ENCODE data around the gene HFE. TPM values are rescaled to one million over a fixed set of nuclear protein-coding genes. Genes with fewer than 3 reads are reported as not detected.

Gene HFE
- polyA plus RNA-seq, 1 donor (not counting 4 experiments of a cell fraction or from before 2014, with no cell fraction given), result 18.4 TPM

GRCh38 chr6:26115226-26115625 is 28.0 kb downstream of the HFE start:
- DNase-seq (ENCODE audit: low read depth, low spot score) (no peak), FAIRE-seq (no peak)
- H3K4me1 ChIP-seq (ENCODE audit: control insufficient read depth, extremely low read depth, insufficient read depth, low read length), result no peaks in the 10 kb centered on the region

GRCh38 chr6:26116267-26116666 is 29.0 kb downstream of the HFE start:
- TF ChIP-seq CTCF (optimal IDR thresholded peaks at IDR 0.05 in 1 of 3, IDR thresholded peaks at IDR 0.05 in 1 of 3, conservative IDR thresholded peaks at IDR 0.05 in 1 of 3; ENCODE audit: extremely low read depth in 1 of 3, insufficient read depth in 2 of 3, low read length in 3 of 3) (no peak), EZH2 (IDR thresholded peaks at IDR 0.05; ENCODE audit: low read length) (no peak)
- H4K20me1 ChIP-seq (ENCODE audit: control insufficient read depth, extremely low read depth, insufficient read depth, low read length), result no peaks in the 10 kb centered on the region
- DNase-seq (ENCODE audit: low read depth, low spot score), result no peak
- no peaks in the 10 kb centered on the region for H3K79me2 ChIP-seq (ENCODE audit: control insufficient read depth, insufficient read depth, low read length)
- no peak overlapping the region for H3K4me3 ChIP-seq (ENCODE audit: control insufficient read depth in 2 of 3, extremely low read depth in 1 of 3, insufficient read depth in 2 of 3, low read depth in 1 of 3, low read length in 3 of 3)
- H3K36me3 ChIP-seq (ENCODE audit: control insufficient read depth in 2 of 2, extremely low read depth in 1 of 2, insufficient read depth in 2 of 2, low read length in 2 of 2), result peaks cover 0 to 2% of the 10 kb centered on the region in 2 experiments
- H3K9me3 ChIP-seq (ENCODE audit: control insufficient read depth, low read depth, low read length), result no peaks in the 10 kb centered on the region
- no peak overlapping the region for H3K4me2 ChIP-seq (ENCODE audit: control insufficient read depth, extremely low read depth, insufficient read depth, low read depth, low read length)
- no peak overlapping the region for H2AFZ ChIP-seq (ENCODE audit: control insufficient read depth, low read length)
- no peaks in the 10 kb centered on the region for H3K9me1 ChIP-seq (ENCODE audit: control insufficient read depth, extremely low read depth, insufficient read depth, low read length)
- no peak overlapping the region for H3K27ac ChIP-seq (ENCODE audit: control insufficient read depth, insufficient read depth, low read length)
- FAIRE-seq, result no peak
- dilution Hi-C loops (cut with MboI; ENCODE audit: extremely low pct_ligation_motif_present, low sequenced_read_pairs), result no loop called here
- H3K27me3 ChIP-seq (ENCODE audit: control insufficient read depth, extremely low read depth, insufficient read depth, low read length), result no peaks in the 10 kb centered on the region
- H3K4me1 ChIP-seq (ENCODE audit: control insufficient read depth, extremely low read depth, insufficient read depth, low read length), result no peaks in the 10 kb centered on the region
- no peak overlapping the region for H3K9ac ChIP-seq (ENCODE audit: control insufficient read depth, extremely low read depth, insufficient read depth, low read length)

More at GRCh38 chr6:26115226-26115625, 28.0 kb downstream of the HFE start:
- Histone ChIP-seq H3K9me3 (ENCODE audit: control insufficient read depth, low read depth, low read length) (no peaks in the 10 kb centered on the region), H3K79me2 (ENCODE audit: control insufficient read depth, insufficient read depth, low read length) (no peaks in the 10 kb centered on the region), H3K4me3 (ENCODE audit: control insufficient read depth in 2 of 3, extremely low read depth in 1 of 3, insufficient read depth in 2 of 3, low read depth in 1 of 3, low read length in 3 of 3) (no peak overlapping the region), H3K9me1 (ENCODE audit: control insufficient read depth, extremely low read depth, insufficient read depth, low read length) (no peaks in the 10 kb centered on the region), H3K4me2 (ENCODE audit: control insufficient read depth, extremely low read depth, insufficient read depth, low read depth, low read length) (no peak overlapping the region), H3K36me3 (ENCODE audit: control insufficient read depth in 2 of 2, extremely low read depth in 1 of 2, insufficient read depth in 2 of 2, low read length in 2 of 2) (peaks cover 0 to 2% of the 10 kb centered on the region in 2 experiments), H3K27ac (ENCODE audit: control insufficient read depth, insufficient read depth, low read length) (no peak overlapping the region), H3K9ac (ENCODE audit: control insufficient read depth, extremely low read depth, insufficient read depth, low read length) (no peak overlapping the region), H2AFZ (ENCODE audit: control insufficient read depth, low read length) (no peak overlapping the region), H4K20me1 (ENCODE audit: control insufficient read depth, extremely low read depth, insufficient read depth, low read length) (no peaks in the 10 kb centered on the region), H3K27me3 (ENCODE audit: control insufficient read depth, extremely low read depth, insufficient read depth, low read length) (no peaks in the 10 kb centered on the region)
- dilution Hi-C loops (cut with MboI; ENCODE audit: extremely low pct_ligation_motif_present, low sequenced_read_pairs), result no loop called here
- no peak for TF ChIP-seq EZH2 (IDR thresholded peaks at IDR 0.05; ENCODE audit: low read length)
- TF ChIP-seq CTCF (optimal IDR thresholded peaks at IDR 0.05 in 1 of 3, IDR thresholded peaks at IDR 0.05 in 1 of 3, conservative IDR thresholded peaks at IDR 0.05 in 1 of 3; ENCODE audit: extremely low read depth in 1 of 3, insufficient read depth in 2 of 3, low read length in 3 of 3), result no peak

Measured in keratinocyte (primary cell).